Gastroesophageal sphincter (tissue), 3 donors: Measurements from ENCODE around the gene NPC1.

Source experiments
- CTCF ChIP-seq, 4 experiments: fragments of 200-600 bp in 2 of 4; fragments of 450-650 bp in 2 of 4; sonication (generic) in 1 of 4; IDR thresholded peaks; one replicate each; pipeline ENCODE4 v1.5.1; 2017 to 2019; ENCODE audit warnings: antibody characterized with exemption in 4 of 4, mild to moderate bottlenecking in 2 of 4, moderate library complexity in 2 of 4
- POLR2A ChIP-seq, 2 donors: fragments of 450-650 bp; IDR thresholded peaks; one replicate each; pipeline ENCODE4 v1.6.1; 2017; ENCODE audit warnings: antibody characterized with exemption in 2 of 2, mild to moderate bottlenecking in 2 of 2, moderate library complexity in 1 of 2
- POLR2AphosphoS5 ChIP-seq: sonication (generic); formaldehyde crosslinking; IDR thresholded peaks from one replicate; pipeline ENCODE4 v1.6.1; 2017; ENCODE audit warnings: antibody characterized with exemption

- no peak for TF ChIP-seq POLR2A (IDR thresholded peaks at IDR 0.05)
- TF ChIP-seq CTCF (IDR thresholded peaks at IDR 0.05), result no peak
- TF ChIP-seq POLR2AphosphoS5, result no peak
Observed at GRCh38 chr18:23495723-23496440, 90.4 kb downstream of the NPC1 start.
